NCI-H128 (cell line): ENCODE measurements around the gene OR11H12.
"Not testable (repeated sequence)": the region's sequence is repeated elsewhere in the genome, so short reads cannot be mapped to it uniquely, and the experiment has no call there.

ENCODE experiments used
- DNase-seq: peaks from one replicate; lab custom pipeline; 2025; ENCODE audit not compliant: unreplicated experiment; lab: John Stamatoyannopoulos, UW

OR11H12 gene, protein sequence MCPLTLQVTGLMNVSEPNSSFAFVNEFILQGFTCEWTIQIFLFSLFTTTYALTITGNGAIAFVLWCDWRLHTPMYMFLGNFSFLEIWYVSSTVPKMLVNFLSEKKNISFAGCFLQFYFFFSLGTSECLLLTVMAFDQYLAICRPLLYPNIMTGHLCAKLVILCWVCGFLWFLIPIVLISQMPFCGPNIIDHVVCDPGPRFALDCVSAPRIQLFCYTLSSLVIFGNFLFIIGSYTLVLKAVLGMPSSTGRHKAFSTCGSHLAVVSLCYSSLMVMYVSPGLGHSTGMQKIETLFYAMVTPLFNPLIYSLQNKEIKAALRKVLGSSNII

DNA sequence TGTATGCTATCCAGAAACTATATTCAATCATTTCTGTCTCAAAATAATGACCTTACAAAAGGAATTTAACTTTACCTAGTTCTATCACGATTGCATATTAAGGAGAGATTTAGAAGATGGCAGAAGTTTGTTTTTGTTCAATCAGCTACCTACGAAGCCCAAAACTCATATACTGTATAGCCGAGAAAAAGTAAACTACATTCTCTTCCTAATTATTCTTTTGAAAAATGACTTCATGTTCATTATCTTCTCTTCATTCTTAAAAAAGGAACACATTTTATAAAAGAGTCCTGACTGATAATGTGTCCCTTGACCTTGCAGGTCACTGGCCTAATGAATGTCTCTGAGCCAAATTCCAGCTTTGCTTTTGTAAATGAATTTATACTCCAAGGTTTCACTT, at the start of gene OR11H12:
TSS of gene OR11H12 (plus strand) at position 301 of the 400 bp plus-strand sequence. CDS start at position 301, 0 bp downstream.
- not testable (repeated sequence) for DNase-seq

DNA sequence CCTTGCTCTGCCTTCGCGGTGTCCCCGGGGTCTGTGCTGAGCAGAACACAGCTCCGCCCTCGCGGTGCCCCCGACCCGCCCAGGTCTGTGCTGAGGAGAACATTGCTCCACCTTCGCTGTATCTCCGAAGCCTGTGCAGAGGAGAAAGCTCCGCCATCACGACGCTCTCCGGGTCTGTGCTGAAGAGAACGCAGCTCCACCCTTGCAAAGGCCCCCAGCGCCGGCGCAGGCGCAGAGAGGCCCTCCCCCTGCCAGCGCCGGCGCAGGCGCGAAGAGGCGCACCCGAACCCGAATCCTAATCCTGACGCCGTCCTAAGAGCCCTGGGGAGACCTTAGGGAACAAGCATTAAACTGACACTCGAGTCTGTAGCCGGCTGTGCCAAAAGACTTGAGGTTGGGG, 18.0 kb upstream of the OR11H12 start:
- DNase-seq = not testable (repeated sequence)

DNA sequence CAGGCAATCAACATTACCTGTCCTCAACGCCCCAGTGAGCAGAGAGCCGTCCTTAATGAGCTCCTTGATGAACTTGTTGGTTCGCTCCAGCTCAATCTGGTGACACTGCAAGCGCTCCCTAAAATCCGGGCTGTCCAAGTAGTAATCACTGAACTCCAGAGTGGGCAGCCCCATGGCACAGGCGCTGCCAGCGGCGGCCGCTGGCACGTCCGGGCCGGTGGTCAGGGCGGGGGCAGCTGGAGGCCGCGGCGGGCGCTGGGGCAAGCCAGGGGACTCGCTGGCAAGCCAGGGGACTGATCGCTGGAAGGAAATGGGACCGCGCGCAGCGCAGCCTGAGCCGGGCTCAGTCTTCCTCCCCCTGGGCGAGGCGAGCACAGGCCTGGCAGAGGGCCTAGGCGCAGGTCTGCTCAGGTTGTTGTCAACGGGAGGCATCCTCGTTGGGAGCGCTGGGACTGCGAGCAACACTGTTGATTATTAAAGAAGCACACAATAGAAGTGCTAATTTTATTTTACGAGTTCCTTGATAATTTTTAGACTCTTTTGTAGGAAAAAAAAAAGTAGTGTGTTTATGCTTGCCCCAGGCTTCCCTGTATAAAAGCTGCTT, 25.8 kb downstream of the OR11H12 start:
- DNase-seq = not testable (repeated sequence)

DNA sequence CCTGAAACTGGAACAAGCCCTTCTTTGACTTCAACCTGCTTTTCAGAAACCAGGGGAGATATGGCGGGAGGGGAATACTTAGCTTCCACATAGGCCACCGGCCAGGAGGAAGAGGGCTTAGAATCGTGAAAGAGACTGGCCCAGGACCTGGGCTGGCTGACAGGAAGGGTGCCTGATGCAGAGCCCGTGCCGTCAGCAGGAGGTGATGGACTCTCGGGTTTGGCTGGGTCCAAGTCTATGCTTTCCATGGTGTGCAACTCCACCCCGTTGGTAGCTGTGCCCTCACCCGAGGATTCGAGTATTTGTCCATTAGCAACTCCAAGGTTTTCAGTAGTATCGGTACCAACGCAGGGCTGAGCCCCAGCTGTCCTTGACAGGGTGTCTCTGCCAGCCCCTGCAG, 35.1 kb downstream of the OR11H12 start:
- DNase-seq = not testable (repeated sequence)

DNA sequence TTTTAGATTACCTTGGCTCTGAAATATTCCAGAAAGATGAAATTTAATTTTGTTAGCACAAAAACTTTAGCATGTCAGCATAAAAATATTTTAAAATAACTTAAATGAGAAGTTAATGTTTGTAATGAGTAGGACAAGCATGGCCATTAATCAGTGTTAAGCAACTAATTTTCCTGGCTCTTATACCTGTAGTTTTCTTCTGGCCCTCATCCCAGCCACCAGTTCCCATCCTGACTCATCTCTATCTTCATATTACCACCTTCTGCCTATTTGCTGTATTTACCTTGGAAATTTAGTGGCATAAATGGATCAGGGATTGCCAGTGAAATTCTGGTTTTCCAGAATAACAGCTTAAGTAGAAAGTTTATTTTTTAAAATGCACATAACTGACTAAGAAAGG, 37.1 kb downstream of the OR11H12 start:
- not testable (repeated sequence) for DNase-seq

DNA sequence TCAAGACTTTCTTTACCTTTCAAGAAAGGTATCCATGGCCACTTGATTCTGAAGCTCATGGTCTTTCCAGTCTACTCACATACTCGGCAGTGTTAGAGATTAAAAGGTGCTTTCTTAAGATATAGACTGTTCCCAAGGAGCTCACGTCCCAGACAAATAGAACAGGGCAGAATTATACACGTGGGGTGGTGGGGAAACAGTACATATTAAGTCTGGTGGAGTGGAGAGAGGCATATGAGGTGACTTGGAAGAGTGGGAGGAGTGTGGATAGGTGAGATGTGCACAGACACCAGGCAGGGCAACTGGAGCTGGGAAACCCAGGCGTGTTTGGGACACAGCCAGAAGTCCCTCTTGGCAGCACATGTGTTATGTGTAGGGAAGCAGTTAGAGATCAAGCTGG, 37.9 kb downstream of the OR11H12 start:
- DNase-seq = not testable (repeated sequence)

DNA sequence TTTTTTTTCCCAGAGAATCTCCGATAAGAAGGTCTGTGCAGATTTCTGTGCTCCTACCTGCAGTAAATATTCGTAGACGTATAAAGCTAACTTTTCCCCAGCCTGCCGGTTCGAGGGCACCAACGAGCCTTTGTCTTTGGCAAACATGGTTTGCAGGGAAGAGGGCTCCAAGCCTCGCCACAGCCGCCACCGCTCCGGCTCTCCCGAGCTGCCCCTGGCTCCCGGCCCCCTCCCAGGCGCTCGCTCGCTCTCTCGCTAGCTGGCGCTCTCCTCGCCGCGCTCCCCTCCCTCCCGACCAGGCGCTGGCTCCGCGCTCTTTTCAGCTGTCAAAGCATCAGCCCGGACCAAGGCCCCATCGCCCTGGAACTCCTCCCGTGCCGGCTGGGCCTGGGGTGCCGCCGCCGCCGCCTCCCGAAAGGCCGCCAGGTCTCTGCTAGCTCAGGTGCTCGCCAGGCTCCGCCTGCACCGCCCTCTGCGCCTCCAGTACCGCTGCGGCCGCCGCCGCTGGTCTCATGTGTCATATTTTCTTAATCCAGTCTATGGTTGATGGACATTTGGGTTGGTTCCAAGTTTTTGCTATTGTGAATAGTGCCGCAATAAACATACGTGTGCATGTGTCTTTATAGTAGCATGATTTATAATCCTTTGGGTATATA, 45.3 kb downstream of the OR11H12 start:
- not testable (repeated sequence) for DNase-seq
